GM19468 (cell line): ENCODE measurements around the gene TRAPPC1.
"Not testable (repeated sequence)": the region's sequence is repeated elsewhere in the genome, so short reads cannot be mapped to it uniquely, and the experiment has no call there.

Experiments
- ATAC-seq: cut with Tn5 transposase; IDR thresholded peaks from one replicate; pipeline ENCODE4 v1.9.1; 2021; ENCODE audit warnings: mild to moderate bottlenecking, moderate library complexity, moderate number of reproducible peaks; ENCODE audit not compliant: unreplicated experiment; ENCODE audit errors: extremely low read depth

TRAPPC1 gene

GRCh38 chr17:7931709-7932482 is at the start of gene TRAPPC1, which contains the start of gene CNTROB:
TSS of gene TRAPPC1 (minus strand) at chr17:7931946. CDS start at chr17:7931829, 117 bp downstream.
TSS of gene CNTROB (plus strand) at chr17:7932206. CDS start at chr17:7933080, 874 bp downstream.
- peak; percentile 92 for ATAC-seq

- no peak for ATAC-seq
Observed at GRCh38 chr17:7977805-7978204, 46.1 kb upstream of the TRAPPC1 start.

- ATAC-seq = no peak
Observed at GRCh38 chr17:7977039-7977438, 45.3 kb upstream of the TRAPPC1 start.

GRCh38 chr17:7974638-7975131 is 42.9 kb upstream of the TRAPPC1 start:
- no peak for ATAC-seq

- no peak for ATAC-seq
Observed at GRCh38 chr17:7972131-7972785, 40.5 kb upstream of the TRAPPC1 start.

GRCh38 chr17:7971651-7972050 is 39.9 kb upstream of the TRAPPC1 start:
- ATAC-seq = no peak

- no peak for ATAC-seq
Observed at GRCh38 chr17:7969433-7969832, 37.7 kb upstream of the TRAPPC1 start.

GRCh38 chr17:7967751-7968150 is 36.0 kb upstream of the TRAPPC1 start:
- no peak for ATAC-seq

GRCh38 chr17:7961421-7961820 is 29.7 kb upstream of the TRAPPC1 start:
- no peak for ATAC-seq

GRCh38 chr17:7959503-7960253 is 27.9 kb upstream of the TRAPPC1 start:
- ATAC-seq = no peak

- ATAC-seq = no peak
Observed at GRCh38 chr17:7956228-7956965, 24.7 kb upstream of the TRAPPC1 start.

- ATAC-seq = no peak
Observed at GRCh38 chr17:7955414-7956227, 23.9 kb upstream of the TRAPPC1 start.

- ATAC-seq = not testable (repeated sequence)
Observed at GRCh38 chr17:7953266-7953665, 21.5 kb upstream of the TRAPPC1 start.

GRCh38 chr17:7951143-7951792 is 19.5 kb upstream of the TRAPPC1 start:
- peak; percentile 76 for ATAC-seq

- no peak for ATAC-seq
Observed at GRCh38 chr17:7950578-7950977, 18.8 kb upstream of the TRAPPC1 start.

- no peak for ATAC-seq
Observed at GRCh38 chr17:7947651-7948050, 15.9 kb upstream of the TRAPPC1 start.

- no peak for ATAC-seq
Observed at GRCh38 chr17:7946441-7946840, 14.7 kb upstream of the TRAPPC1 start.

- ATAC-seq = no peak
Observed at GRCh38 chr17:7945651-7946050, 13.9 kb upstream of the TRAPPC1 start.

GRCh38 chr17:7944326-7944725 is 12.6 kb upstream of the TRAPPC1 start:
- ATAC-seq = no peak
